Adrenal gland (tissue), 12 donors: ENCODE data around the gene DENND10. TPM values are rescaled to one million over a fixed set of nuclear protein-coding genes. Genes with fewer than 3 reads are reported as not detected.
A peak's percentile ranks its signal among the peaks of the same experiment; 100 is the strongest.

Experiments
- DNase-seq, 7 donors: peaks; one replicate each; pipeline ENCODE4 v3.0.0-alpha.2; 2019 to 2020
- H3K27ac ChIP-seq, 5 donors: fragments of 200-600 bp; sonication (generic) in 4 of 5; 1 replicate in 3 of 5; 2 replicates in 2 of 5; pipeline versions ENCODE4 v1.5.1 to v1.8.0; 2016 to 2020; ENCODE audit warnings: mild to moderate bottlenecking in 1 of 5
- H3K27me3 ChIP-seq: fragments of 200-600 bp; 2 replicates; pipeline ENCODE4 v1.8.0; 2021
- H3K36me3 ChIP-seq, 2 donors: fragments of 200-600 bp; replicated peaks in 1 of 2; 1 replicate in 1 of 2; 2 replicates in 1 of 2; pipeline versions ENCODE4 v1.5.1 to v1.8.0; 2018 to 2022
- H3K4me1 ChIP-seq, 2 donors: fragments of 200-600 bp; replicated peaks in 1 of 2; 1 replicate in 1 of 2; 2 replicates in 1 of 2; pipeline versions ENCODE4 v1.5.1 to v1.8.0; 2018 to 2021
- H3K4me3 ChIP-seq, 4 donors: fragments of 200-600 bp; sonication (generic) in 3 of 4; one replicate each; pipeline ENCODE4 v1.5.1; 2016 to 2018
- H3K9me3 ChIP-seq, 3 donors: fragments of 200-600 bp; sonication (generic) in 1 of 3; replicated peaks in 1 of 3; 1 replicate in 2 of 3; 2 replicates in 1 of 3; pipeline versions ENCODE4 v1.5.1 to v1.8.0; 2016 to 2021
- POLR2A ChIP-seq, 2 donors: fragments of 450-650 bp; IDR thresholded peaks; one replicate each; pipeline ENCODE4 v1.6.1; 2017; ENCODE audit warnings: antibody characterized with exemption in 2 of 2, mild to moderate bottlenecking in 2 of 2, moderate library complexity in 1 of 2
- WGBS, 4 donors: extraction: QIAGEN DNeasy Blood & Tissue Kit in 2 of 4; methylation state at CpG; one replicate each; pipeline versions ENCODE4 v1.1.5 to v1.1.7; 2013 to 2017; 5-methylcytosine and 5-hydroxymethylcytosine counted together
- intact Hi-C, 2 donors: fragments of 100-400 bp; cut with DNase I; formaldehyde crosslinking; loops; one replicate each; pipeline versions ENCODE4 v1.14.1 to v1.15.0; 2022 to 2023
- polyA plus RNA-seq, 3 donors: library from polyadenylated mRNA; stranded (reverse); fragments of 200-250 nt in 2 of 3; fragments of 350-450 nt in 1 of 3; fragmentation: Illumina TruSeq in 1 of 3; extraction: RNeasy Lipid Tissue Mini Kit (QIAGEN cat#74804) in 1 of 3; gene quantifications; one replicate each; pipeline ENCODE4 v1.2.3, GENCODE V29; 2013 to 2014
- total RNA-seq, 9 donors: library from RNA; depleted of rRNA in 4 of 9; stranded (reverse); fragments of >200 nt in 4 of 9; fragments of 120-200 nt in 1 of 9; fragmentation: NEBNext Ultra II Directional in 1 of 9; extraction: Animal tissue kit (Norgen Biotek cat#: 25700) in 1 of 9; gene quantifications; one replicate each; pipeline versions ENCODE4 v1.1.0 to v1.2.4, GENCODE V29; 2013 to 2023
- TF ChIP-seq, protein P1 (sequence below), 6 experiments: fragments of 450-650 bp in 4 of 6; fragments of 200-600 bp in 2 of 6; sonication (generic) in 1 of 6; IDR thresholded peaks; 1 replicate in 5 of 6; 2 replicates in 1 of 6; pipeline versions ENCODE4 v1.5.1 to v1.8.0; 2016 to 2021; ENCODE audit warnings: antibody characterized with exemption in 6 of 6, mild to moderate bottlenecking in 2 of 6, moderate library complexity in 1 of 6
- donor health status: healthy with polysubstance abuse.
- donor health status: Bipolar disorder and iron deficiency.
- donor health status: DM: yes; HTN: yes; CAD: no.
- donor health status: DM: no; HTN: no; CAD: no.
- donor health status: DM: no; HTN: no; CAD: no.
- donor health status: DM: yes; HTN: yes; CAD: no.

Gene DENND10
- total and polyA plus RNA-seq, 12 donors, result 10.3 to 65.3 (median 41.9) TPM

DNA sequence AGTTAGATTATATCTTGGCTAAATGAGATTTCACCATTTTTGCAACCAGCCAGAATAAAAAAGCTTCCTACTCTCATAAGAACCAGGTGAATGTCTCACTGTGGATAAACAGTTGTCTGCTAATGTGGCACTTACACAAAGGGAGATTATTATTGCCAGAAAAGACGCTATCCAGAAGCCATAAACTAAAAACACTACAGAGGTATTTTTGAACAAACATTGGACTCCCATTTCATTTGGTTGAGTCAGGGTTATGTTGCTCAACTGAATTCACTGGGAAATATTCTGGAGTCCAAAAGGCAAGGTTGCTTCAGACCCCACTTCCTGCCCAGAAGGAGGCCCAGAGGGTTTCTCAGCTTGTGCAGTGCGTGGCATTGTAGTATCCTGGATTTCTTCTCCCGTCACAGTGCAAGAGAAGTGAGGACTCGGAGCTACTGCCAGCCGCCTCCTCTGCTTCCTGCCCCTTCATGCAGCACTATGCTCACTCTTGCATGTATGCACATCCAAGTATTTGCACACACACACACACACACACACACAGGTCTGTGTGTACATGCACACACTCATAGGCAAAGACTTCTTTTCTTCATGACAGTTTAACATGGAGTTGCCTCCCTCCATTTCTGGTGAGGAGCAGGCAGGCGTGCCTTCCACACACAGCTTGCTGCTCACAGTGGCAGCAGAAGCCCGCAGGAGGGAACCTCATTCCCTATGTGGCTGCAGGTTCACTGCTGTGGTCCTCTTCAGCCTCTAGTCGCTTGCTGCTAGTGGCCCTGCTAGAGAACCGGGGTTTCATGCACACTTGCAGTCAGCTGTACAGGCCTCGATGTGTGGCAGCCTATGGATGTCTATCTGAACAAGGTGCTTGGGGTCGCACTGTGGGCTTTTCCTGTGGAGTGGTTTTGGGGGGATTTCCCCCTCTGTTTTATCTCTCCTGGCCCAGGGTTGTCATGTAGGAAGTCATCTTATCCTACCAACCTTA lies 10.1 kb downstream of the DENND10 start:
- no peak for TF ChIP-seq POLR2A (IDR thresholded peaks at IDR 0.05)
- TF ChIP-seq, protein P1, sequence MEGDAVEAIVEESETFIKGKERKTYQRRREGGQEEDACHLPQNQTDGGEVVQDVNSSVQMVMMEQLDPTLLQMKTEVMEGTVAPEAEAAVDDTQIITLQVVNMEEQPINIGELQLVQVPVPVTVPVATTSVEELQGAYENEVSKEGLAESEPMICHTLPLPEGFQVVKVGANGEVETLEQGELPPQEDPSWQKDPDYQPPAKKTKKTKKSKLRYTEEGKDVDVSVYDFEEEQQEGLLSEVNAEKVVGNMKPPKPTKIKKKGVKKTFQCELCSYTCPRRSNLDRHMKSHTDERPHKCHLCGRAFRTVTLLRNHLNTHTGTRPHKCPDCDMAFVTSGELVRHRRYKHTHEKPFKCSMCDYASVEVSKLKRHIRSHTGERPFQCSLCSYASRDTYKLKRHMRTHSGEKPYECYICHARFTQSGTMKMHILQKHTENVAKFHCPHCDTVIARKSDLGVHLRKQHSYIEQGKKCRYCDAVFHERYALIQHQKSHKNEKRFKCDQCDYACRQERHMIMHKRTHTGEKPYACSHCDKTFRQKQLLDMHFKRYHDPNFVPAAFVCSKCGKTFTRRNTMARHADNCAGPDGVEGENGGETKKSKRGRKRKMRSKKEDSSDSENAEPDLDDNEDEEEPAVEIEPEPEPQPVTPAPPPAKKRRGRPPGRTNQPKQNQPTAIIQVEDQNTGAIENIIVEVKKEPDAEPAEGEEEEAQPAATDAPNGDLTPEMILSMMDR (IDR thresholded peaks at IDR 0.05), result no peak
- no peaks in the 10 kb centered on the region for H3K4me1 ChIP-seq
- WGBS, 4 donors, result 78 to 86% (median 81%) methylated on average over 11 of the region's 11 CpGs
- no peak overlapping the region for H3K4me3 ChIP-seq
- no peaks in the 10 kb centered on the region for H3K9me3 ChIP-seq
- H3K27ac ChIP-seq, result no peak overlapping the region
- peak in 1 of 7 donors; percentile 22 for DNase-seq
- no peaks in the 10 kb centered on the region for H3K27me3 ChIP-seq
- intact Hi-C loops, result no loop called here
- H3K36me3 ChIP-seq, result peaks cover 0 to 47% of the 10 kb centered on the region in 2 donors

DNA sequence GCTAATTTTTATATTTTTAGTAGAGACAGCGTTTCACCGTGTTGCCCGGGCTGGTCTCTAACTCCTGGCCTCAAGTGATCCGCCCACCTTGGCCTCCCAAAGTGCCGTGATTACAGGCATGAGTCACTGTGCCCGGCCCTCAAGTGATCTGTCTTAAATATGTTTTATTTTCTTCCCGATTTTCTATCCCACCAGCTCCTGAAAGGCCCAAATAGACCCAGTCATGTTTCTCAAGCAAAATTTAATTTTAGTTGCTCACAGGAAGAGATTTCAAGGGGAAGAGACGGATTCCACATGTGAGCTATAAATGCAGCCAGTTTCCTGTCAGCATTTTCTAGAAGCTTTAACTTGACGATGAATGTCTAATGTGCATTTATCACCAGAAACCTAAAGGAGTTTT lies 12.0 kb downstream of the DENND10 start:
- DNase-seq, result no peak
- peaks cover 0 to 31% of the 10 kb centered on the region in 2 donors for H3K36me3 ChIP-seq
- no peak for TF ChIP-seq POLR2A (IDR thresholded peaks at IDR 0.05)
- TF ChIP-seq, protein P1 (IDR thresholded peaks at IDR 0.05), result no peak

DNA sequence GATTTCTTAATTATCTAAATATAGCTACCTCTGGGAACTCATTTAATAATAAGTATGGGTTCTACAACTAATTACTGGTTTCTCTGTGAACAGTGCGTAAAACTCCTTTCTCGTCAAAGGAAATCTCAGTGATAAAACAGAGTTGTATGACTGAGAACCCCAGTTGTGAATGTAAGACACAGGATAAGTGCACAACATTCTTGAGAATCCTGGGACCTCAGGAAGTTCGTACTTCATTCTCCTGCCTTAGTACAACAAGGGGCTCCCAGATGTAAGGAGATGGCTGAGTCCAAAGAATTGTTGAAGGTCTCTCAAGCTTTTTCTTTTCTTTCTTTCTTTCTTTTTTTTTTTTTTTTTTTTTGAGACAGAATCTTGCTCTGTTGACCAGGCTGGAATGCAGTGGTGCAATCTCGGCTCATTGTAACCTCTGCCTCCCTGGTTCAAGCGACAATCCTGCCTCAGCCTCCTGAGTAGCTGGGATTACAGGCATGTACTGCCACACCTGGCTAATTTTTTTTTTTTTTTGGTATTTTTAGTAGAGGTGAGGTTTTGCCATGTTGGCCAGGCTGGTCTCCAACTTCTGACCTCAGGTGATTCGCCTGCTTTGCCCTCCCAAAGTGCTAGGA lies 12.5 kb downstream of the DENND10 start:
- no peak for DNase-seq
- 92 to 98% (median 94%) methylated on average over 6 of the region's 6 CpGs for WGBS, 4 donors
- peaks cover 9 to 11% of the 10 kb centered on the region in 2 donors for H3K4me1 ChIP-seq
- H3K27me3 ChIP-seq, result no peaks in the 10 kb centered on the region
- H3K4me3 ChIP-seq, result no peak overlapping the region
- H3K9me3 ChIP-seq, result no peaks in the 10 kb centered on the region
- no peak overlapping the region for H3K27ac ChIP-seq
- intact Hi-C loops, result no loop called here
- H3K36me3 ChIP-seq, result peaks cover 0 to 31% of the 10 kb centered on the region in 2 donors
- TF ChIP-seq, protein P1 (IDR thresholded peaks at IDR 0.05), result no peak

More for the DNA sequence above, 12.0 kb downstream of the DENND10 start:
- Histone ChIP-seq H3K4me3 (no peak overlapping the region), H3K4me1 (peaks cover 7 to 10% of the 10 kb centered on the region in 2 donors), H3K27ac (no peak overlapping the region), H3K27me3 (no peaks in the 10 kb centered on the region), H3K9me3 (no peaks in the 10 kb centered on the region)
- intact Hi-C loops, result no loop called here
- WGBS, 4 donors, result 47 to 78% (median 59%) methylated on average over 9 of the region's 9 CpGs

GRCh38 chr10:119118231-119118630 lies 14.3 kb downstream of the DENND10 start:
- TF ChIP-seq, protein P1 (IDR thresholded peaks at IDR 0.05), result no peak
- TF ChIP-seq POLR2A (IDR thresholded peaks at IDR 0.05), result no peak
- intact Hi-C loops, result no loop called here
- WGBS, 4 donors, result 86 to 91% (median 89%) methylated on average over 5 of the region's 5 CpGs
- Histone ChIP-seq H3K27me3 (no peaks in the 10 kb centered on the region), H3K4me3 (no peak overlapping the region), H3K4me1 (peaks cover 9 to 11% of the 10 kb centered on the region in 2 donors), H3K27ac (no peak overlapping the region), H3K9me3 (no peaks in the 10 kb centered on the region), H3K36me3 (peaks cover 0 to 39% of the 10 kb centered on the region in 2 donors)
- no peak for DNase-seq
